Gastroesophageal sphincter (tissue), 3 donors: Measurements from ENCODE around the gene CADPS2.

Experiments used
- EP300 ChIP-seq: sonication (generic); formaldehyde crosslinking; IDR thresholded peaks from one replicate; pipeline ENCODE4 v1.6.1; 2017; ENCODE audit warnings: antibody characterized with exemption, mild to moderate bottlenecking
- POLR2A ChIP-seq, 2 donors: fragments of 450-650 bp; IDR thresholded peaks; one replicate each; pipeline ENCODE4 v1.6.1; 2017; ENCODE audit warnings: antibody characterized with exemption in 2 of 2, mild to moderate bottlenecking in 2 of 2, moderate library complexity in 1 of 2
- POLR2AphosphoS5 ChIP-seq: sonication (generic); formaldehyde crosslinking; IDR thresholded peaks from one replicate; pipeline ENCODE4 v1.6.1; 2017; ENCODE audit warnings: antibody characterized with exemption
- TF ChIP-seq, protein P1 (sequence below), 4 experiments: fragments of 200-600 bp in 2 of 4; fragments of 450-650 bp in 2 of 4; sonication (generic) in 1 of 4; IDR thresholded peaks; one replicate each; pipeline ENCODE4 v1.5.1; 2017 to 2019; ENCODE audit warnings: antibody characterized with exemption in 4 of 4, mild to moderate bottlenecking in 2 of 4, moderate library complexity in 2 of 4

GRCh38 chr7:122438492-122438891, 447.8 kb downstream of the CADPS2 start:
- TF ChIP-seq EP300, result no peak
- TF ChIP-seq, protein P1, sequence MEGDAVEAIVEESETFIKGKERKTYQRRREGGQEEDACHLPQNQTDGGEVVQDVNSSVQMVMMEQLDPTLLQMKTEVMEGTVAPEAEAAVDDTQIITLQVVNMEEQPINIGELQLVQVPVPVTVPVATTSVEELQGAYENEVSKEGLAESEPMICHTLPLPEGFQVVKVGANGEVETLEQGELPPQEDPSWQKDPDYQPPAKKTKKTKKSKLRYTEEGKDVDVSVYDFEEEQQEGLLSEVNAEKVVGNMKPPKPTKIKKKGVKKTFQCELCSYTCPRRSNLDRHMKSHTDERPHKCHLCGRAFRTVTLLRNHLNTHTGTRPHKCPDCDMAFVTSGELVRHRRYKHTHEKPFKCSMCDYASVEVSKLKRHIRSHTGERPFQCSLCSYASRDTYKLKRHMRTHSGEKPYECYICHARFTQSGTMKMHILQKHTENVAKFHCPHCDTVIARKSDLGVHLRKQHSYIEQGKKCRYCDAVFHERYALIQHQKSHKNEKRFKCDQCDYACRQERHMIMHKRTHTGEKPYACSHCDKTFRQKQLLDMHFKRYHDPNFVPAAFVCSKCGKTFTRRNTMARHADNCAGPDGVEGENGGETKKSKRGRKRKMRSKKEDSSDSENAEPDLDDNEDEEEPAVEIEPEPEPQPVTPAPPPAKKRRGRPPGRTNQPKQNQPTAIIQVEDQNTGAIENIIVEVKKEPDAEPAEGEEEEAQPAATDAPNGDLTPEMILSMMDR (IDR thresholded peaks at IDR 0.05), result no peak
- TF ChIP-seq POLR2A (IDR thresholded peaks at IDR 0.05), result no peak
- no peak for TF ChIP-seq POLR2AphosphoS5
